Suprapubic skin (tissue), 3 donors: ENCODE results near the gene PHF20.
A peak's percentile ranks its signal among the peaks of the same experiment; 100 is the strongest.

Experiments
- CTCF ChIP-seq, 2 donors: fragments of 200-600 bp in 1 of 2; fragments of 450-650 bp in 1 of 2; sonication (generic) in 1 of 2; IDR thresholded peaks; one replicate each; pipeline ENCODE4 v1.5.1; 2016 to 2019; ENCODE audit warnings: antibody characterized with exemption in 2 of 2, mild to moderate bottlenecking in 1 of 2, moderate library complexity in 1 of 2
- POLR2A ChIP-seq, 2 donors: fragments of 450-650 bp; IDR thresholded peaks; one replicate each; pipeline ENCODE4 v1.6.1; 2017; ENCODE audit warnings: antibody characterized with exemption in 2 of 2, mild to moderate bottlenecking in 2 of 2, moderate library complexity in 2 of 2

DNA sequence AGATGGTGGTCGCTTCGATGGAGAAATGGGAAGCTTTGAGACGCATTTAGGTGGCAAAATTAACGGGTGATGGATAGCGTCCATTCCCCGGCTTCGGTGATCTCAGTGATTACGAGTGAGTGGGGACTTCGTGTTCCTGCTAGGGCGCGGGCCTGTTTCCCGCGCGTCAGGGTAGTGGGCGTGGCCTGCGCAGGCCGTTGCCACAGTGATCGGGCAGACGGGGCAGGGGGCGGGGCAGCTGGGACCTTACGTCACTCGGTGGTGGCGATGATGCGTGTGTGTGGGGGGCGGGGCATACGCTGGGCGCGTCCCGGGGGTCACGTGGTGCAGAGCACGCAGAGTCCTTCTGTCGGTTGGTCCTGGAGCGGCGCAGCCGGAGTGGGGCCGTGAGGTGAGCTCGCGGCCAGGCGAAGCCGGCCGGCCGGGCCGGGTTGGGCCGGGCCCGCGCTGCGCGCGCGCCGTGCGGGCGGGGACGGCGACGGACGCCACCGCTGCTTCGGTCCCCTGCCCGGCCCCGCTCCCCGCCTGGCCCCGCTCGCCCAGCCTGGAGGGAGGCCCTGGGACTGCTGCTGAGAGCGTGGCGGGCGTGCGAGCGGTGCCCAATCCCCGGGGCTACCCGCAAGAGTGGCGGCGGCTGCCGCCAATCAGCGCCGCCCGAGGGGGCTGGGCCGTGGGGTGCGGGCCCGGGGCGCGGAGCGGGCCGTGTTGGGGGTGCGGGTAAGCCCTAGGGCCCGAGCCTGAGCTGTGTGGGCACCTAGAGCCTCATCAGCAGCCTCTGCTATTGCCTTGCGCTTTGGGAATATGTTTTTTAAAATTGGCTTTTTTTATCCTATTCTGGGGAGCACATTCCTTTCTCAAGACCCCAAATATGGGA, at the start of gene PHF20:
- TF ChIP-seq CTCF (IDR thresholded peaks at IDR 0.05) = peak in 1 of 2 donors; percentile 8
- peak; percentile 90 to 95 for TF ChIP-seq POLR2A (IDR thresholded peaks at IDR 0.05)
